Liver (tissue), 9 donors: Measurements from ENCODE around the gene HS1BP3. TPM values are rescaled to one million over a fixed set of nuclear protein-coding genes. Genes with fewer than 3 reads are reported as not detected.

ENCODE experiments used
- DNase-seq: peaks from one replicate; pipeline ENCODE4 v3.0.0-alpha.2; 2017; ENCODE audit warnings: low spot score
- H3K27ac ChIP-seq, 2 donors: one replicate each; pipeline ENCODE4 v1.7.0; 2013; ENCODE audit warnings: inconsistent platforms in 2 of 2, low read length in 2 of 2, control low read depth in 1 of 2, low read depth in 1 of 2, mild to moderate bottlenecking in 1 of 2
- H3K27me3 ChIP-seq, 4 donors: one replicate each; pipeline versions ENCODE4 v1.6.1 to v1.7.0; 2013; ENCODE audit warnings: low read length in 3 of 4, inconsistent platforms in 1 of 4, mild to moderate bottlenecking in 1 of 4, moderate library complexity in 1 of 4; ENCODE audit not compliant: control insufficient read depth in 4 of 4, insufficient read depth in 4 of 4
- H3K36me3 ChIP-seq, 4 donors: one replicate each; pipeline versions ENCODE4 v1.6.1 to v1.7.0; 2013; ENCODE audit warnings: low read length in 3 of 4, mild to moderate bottlenecking in 3 of 4, low read depth in 1 of 4, moderate library complexity in 1 of 4; ENCODE audit not compliant: control insufficient read depth in 4 of 4, insufficient read depth in 3 of 4
- H3K4me1 ChIP-seq, 4 donors: one replicate each; pipeline versions ENCODE4 v1.6.1 to v1.7.0; 2013; ENCODE audit warnings: low read length in 3 of 4, mild to moderate bottlenecking in 3 of 4, moderate library complexity in 1 of 4; ENCODE audit not compliant: control insufficient read depth in 4 of 4, insufficient read depth in 4 of 4
- H3K4me3 ChIP-seq, 3 donors: one replicate each; pipeline versions ENCODE4 v1.6.1 to v1.7.0; 2013; ENCODE audit warnings: low read length in 3 of 3, control low read depth in 1 of 3, low read depth in 1 of 3, mild to moderate bottlenecking in 1 of 3
- H3K9ac ChIP-seq, 2 donors: one replicate each; pipeline ENCODE4 v1.7.0; 2013; ENCODE audit warnings: low read length in 2 of 2, mild to moderate bottlenecking in 2 of 2, moderate library complexity in 2 of 2, control low read depth in 1 of 2, low read depth in 1 of 2
- H3K9me3 ChIP-seq, 4 donors: one replicate each; pipeline versions ENCODE4 v1.6.1 to v1.7.0; 2013; ENCODE audit warnings: low read length in 3 of 4; ENCODE audit not compliant: control insufficient read depth in 4 of 4
- EGR1 ChIP-seq, 2 donors: IDR thresholded peaks; 2 replicates each; pipeline ENCODE4 v1.6.1; 2016 to 2018; ENCODE audit warnings: antibody characterized with exemption in 2 of 2, low read depth in 2 of 2
- FOXA1 ChIP-seq: IDR thresholded peaks from 2 replicates; pipeline ENCODE4 v1.6.1; 2016; ENCODE audit warnings: antibody characterized with exemption
- FOXA2 ChIP-seq: IDR thresholded peaks from 2 replicates; pipeline ENCODE4 v1.6.1; 2016; ENCODE audit warnings: antibody characterized with exemption
- GABPA ChIP-seq, 2 donors: IDR thresholded peaks in 1 of 2; conservative IDR thresholded peaks in 1 of 2; 2 replicates each; pipeline ENCODE4 v1.6.1; 2016; ENCODE audit warnings: antibody characterized with exemption in 2 of 2, mild to moderate bottlenecking in 1 of 2, moderate library complexity in 1 of 2
- HNF4A ChIP-seq, 2 donors: conservative IDR thresholded peaks; 2 replicates each; pipeline ENCODE4 v1.6.1; 2016; ENCODE audit warnings: antibody characterized with exemption in 2 of 2, mild to moderate bottlenecking in 2 of 2
- HNF4G ChIP-seq: IDR thresholded peaks from 2 replicates; pipeline ENCODE4 v1.6.1; 2016; ENCODE audit warnings: antibody characterized with exemption
- JUND ChIP-seq, 2 donors: IDR thresholded peaks; 2 replicates each; pipeline ENCODE4 v1.6.1; 2016; ENCODE audit warnings: antibody characterized with exemption in 2 of 2
- NR2F2 ChIP-seq: IDR thresholded peaks from 2 replicates; pipeline ENCODE4 v1.6.1; 2016; ENCODE audit warnings: antibody characterized with exemption
- RAD21 ChIP-seq, 2 donors: IDR thresholded peaks; 2 replicates each; pipeline ENCODE4 v1.6.1; 2016; ENCODE audit warnings: antibody characterized with exemption in 2 of 2, mild to moderate bottlenecking in 2 of 2
- RXRA ChIP-seq, 2 donors: IDR thresholded peaks; 2 replicates each; pipeline ENCODE4 v1.6.1; 2017 to 2018; ENCODE audit warnings: antibody characterized with exemption in 2 of 2, mild to moderate bottlenecking in 1 of 2
- SP1 ChIP-seq: IDR thresholded peaks from 2 replicates; pipeline ENCODE4 v1.6.1; 2018; ENCODE audit warnings: antibody characterized with exemption, mild to moderate bottlenecking
- TAF1 ChIP-seq: conservative IDR thresholded peaks from 2 replicates; pipeline ENCODE4 v1.6.1; 2016; ENCODE audit warnings: antibody characterized with exemption, mild to moderate bottlenecking
- YY1 ChIP-seq: IDR thresholded peaks from 2 replicates; pipeline ENCODE4 v1.6.1; 2016; ENCODE audit warnings: antibody characterized with exemption, mild to moderate bottlenecking
- WGBS: extraction: QIAGEN DNeasy Blood & Tissue Kit; methylation state at CpG from one replicate; pipeline ENCODE4 v1.1.7; 2013; 5-methylcytosine and 5-hydroxymethylcytosine counted together
- polyA plus RNA-seq, 2 donors: library from polyadenylated mRNA; stranded (reverse) in 1 of 2; unstranded in 1 of 2; fragments of 200-250 nt in 1 of 2; fragments of >200 nt in 1 of 2; fragmentation: Nextera tagmentation in 1 of 2; extraction: Ambion mirVana in 1 of 2; gene quantifications; one replicate each; pipeline versions ENCODE4 v1.2.1 to v1.2.3, GENCODE V29; 2013 to 2015
- total RNA-seq, 2 donors: library from RNA; depleted of rRNA; stranded (reverse); fragments of >200 nt; gene quantifications; one replicate each; pipeline ENCODE4 v1.2.3, GENCODE V29; 2014
- TF ChIP-seq, protein P1 (sequence below): fragments of 150-350 bp; IDR thresholded peaks from 2 replicates; pipeline ENCODE4 v1.5.1; 2017; ENCODE audit warnings: improper control_type of control experiment, low read depth, low read length; ENCODE audit not compliant: missing input control
- TF ChIP-seq, protein P2 (sequence below): IDR thresholded peaks from 2 replicates; pipeline ENCODE4 v1.6.1; 2016; ENCODE audit warnings: antibody characterized with exemption
- TF ChIP-seq, protein P3 (sequence below): IDR thresholded peaks from 2 replicates; pipeline ENCODE4 v1.6.1; 2016; ENCODE audit warnings: antibody characterized with exemption
- TF ChIP-seq, protein P4 (sequence below): IDR thresholded peaks from 2 replicates; pipeline ENCODE4 v1.6.1; 2016; ENCODE audit warnings: antibody characterized with exemption, mild to moderate bottlenecking
- TF ChIP-seq, protein P5 (sequence below): IDR thresholded peaks from 2 replicates; pipeline ENCODE4 v1.6.1; 2016; ENCODE audit warnings: antibody characterized with exemption
- donor health status: healthy.
- donor health status: healthy.
- donor health status: healthy.
- donor health status: healthy.
- donor health status: healthy.

The HS1BP3 gene
- total and polyA plus RNA-seq, 4 donors: 7.7 to 15.4 (median 10.9) TPM

DNA sequence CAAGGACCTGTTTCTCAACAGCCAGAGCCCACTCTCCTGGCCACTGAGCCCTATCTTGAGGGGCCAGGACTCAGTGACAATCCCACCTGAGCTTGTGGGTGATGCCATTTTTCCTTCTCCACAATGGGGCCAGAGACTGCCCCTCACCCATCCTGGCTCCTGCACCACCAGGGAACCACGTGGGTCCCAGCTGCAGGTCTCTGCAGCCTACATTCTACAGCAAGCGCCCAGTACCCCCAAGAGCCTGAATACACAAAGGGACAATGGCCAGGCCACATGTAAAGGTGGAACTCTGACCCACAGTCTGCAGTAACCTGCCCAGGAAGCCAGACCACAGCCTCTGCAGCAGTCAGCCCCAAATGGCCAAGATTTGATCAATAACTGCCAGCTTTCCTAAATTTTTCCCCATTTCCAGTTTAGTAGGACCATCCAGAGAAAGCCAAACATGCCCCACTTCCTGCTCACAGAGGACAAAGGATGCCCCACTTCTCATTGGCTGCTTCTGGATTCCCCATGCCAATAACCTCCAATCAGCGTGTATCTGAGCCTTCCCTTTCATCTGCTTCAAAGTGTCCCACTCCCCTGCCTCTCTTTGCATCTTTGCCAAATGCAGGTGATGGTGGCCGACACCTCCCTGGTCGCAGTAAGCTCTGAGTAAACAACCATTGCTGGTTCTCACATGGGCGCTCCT lies 19.1 kb downstream of the HS1BP3 start:
- Histone ChIP-seq H3K27me3 (no peaks in the 10 kb centered on the region), H3K9ac (no peak overlapping the region), H3K9me3 (no peaks in the 10 kb centered on the region), H3K36me3 (no peaks in the 10 kb centered on the region), H3K4me1 (peaks cover 5 to 28% (median 16%) of the 10 kb centered on the region in 4 donors), H3K27ac (no peak overlapping the region), H3K4me3 (no peak overlapping the region)
- 93% methylated on average over 6 of the region's 6 CpGs for WGBS
- TF ChIP-seq SP1 (no peak), NR2F2 (no peak), HNF4G (no peak)
- no peak for DNase-seq

DNA sequence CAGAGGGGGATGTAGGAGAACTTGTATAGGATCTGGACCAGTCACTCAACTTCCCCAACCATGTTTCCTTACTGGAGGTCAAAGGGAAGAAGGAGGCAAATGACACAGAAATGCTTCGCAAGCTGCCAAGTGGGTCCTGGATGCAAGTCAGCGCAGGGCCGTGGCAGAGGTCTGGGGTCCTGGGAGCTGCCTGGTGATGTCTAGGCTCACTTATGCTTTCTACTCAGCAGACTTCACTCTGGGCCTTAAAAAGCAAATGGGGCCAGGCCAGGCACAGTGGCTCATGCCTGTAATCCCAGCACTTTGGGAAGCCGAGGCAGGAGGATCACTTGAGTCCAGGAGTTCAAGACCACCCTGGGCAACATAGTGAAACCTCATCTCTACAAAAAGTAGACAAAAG lies 19.9 kb downstream of the HS1BP3 start:
- H3K9ac ChIP-seq: no peak overlapping the region
- no peaks in the 10 kb centered on the region for H3K27me3 ChIP-seq
- H3K27ac ChIP-seq: no peak overlapping the region
- TF ChIP-seq RAD21 (IDR thresholded peaks at IDR 0.05) (no peak), FOXA2 (no peak), EGR1 (IDR thresholded peaks at IDR 0.05; ENCODE audit: low read depth in 2 of 2) (no peak), SP1 (no peak), RXRA (IDR thresholded peaks at IDR 0.05) (no peak), TAF1 (no peak), FOXA1 (no peak), GABPA (IDR thresholded peaks at IDR 0.05 in 1 of 2, conservative IDR thresholded peaks at IDR 0.05 in 1 of 2) (no peak), HNF4A (conservative IDR thresholded peaks at IDR 0.05) (no peak), JUND (IDR thresholded peaks at IDR 0.05) (no peak), NR2F2 (no peak), HNF4G (no peak), YY1 (no peak)
- TF ChIP-seq, protein P1, sequence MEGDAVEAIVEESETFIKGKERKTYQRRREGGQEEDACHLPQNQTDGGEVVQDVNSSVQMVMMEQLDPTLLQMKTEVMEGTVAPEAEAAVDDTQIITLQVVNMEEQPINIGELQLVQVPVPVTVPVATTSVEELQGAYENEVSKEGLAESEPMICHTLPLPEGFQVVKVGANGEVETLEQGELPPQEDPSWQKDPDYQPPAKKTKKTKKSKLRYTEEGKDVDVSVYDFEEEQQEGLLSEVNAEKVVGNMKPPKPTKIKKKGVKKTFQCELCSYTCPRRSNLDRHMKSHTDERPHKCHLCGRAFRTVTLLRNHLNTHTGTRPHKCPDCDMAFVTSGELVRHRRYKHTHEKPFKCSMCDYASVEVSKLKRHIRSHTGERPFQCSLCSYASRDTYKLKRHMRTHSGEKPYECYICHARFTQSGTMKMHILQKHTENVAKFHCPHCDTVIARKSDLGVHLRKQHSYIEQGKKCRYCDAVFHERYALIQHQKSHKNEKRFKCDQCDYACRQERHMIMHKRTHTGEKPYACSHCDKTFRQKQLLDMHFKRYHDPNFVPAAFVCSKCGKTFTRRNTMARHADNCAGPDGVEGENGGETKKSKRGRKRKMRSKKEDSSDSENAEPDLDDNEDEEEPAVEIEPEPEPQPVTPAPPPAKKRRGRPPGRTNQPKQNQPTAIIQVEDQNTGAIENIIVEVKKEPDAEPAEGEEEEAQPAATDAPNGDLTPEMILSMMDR: no peak
- TF ChIP-seq, protein P2, sequence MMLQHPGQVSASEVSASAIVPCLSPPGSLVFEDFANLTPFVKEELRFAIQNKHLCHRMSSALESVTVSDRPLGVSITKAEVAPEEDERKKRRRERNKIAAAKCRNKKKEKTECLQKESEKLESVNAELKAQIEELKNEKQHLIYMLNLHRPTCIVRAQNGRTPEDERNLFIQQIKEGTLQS: no peak
- TF ChIP-seq, protein P3, sequence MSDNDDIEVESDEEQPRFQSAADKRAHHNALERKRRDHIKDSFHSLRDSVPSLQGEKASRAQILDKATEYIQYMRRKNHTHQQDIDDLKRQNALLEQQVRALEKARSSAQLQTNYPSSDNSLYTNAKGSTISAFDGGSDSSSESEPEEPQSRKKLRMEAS: no peak
- TF ChIP-seq, protein P4, sequence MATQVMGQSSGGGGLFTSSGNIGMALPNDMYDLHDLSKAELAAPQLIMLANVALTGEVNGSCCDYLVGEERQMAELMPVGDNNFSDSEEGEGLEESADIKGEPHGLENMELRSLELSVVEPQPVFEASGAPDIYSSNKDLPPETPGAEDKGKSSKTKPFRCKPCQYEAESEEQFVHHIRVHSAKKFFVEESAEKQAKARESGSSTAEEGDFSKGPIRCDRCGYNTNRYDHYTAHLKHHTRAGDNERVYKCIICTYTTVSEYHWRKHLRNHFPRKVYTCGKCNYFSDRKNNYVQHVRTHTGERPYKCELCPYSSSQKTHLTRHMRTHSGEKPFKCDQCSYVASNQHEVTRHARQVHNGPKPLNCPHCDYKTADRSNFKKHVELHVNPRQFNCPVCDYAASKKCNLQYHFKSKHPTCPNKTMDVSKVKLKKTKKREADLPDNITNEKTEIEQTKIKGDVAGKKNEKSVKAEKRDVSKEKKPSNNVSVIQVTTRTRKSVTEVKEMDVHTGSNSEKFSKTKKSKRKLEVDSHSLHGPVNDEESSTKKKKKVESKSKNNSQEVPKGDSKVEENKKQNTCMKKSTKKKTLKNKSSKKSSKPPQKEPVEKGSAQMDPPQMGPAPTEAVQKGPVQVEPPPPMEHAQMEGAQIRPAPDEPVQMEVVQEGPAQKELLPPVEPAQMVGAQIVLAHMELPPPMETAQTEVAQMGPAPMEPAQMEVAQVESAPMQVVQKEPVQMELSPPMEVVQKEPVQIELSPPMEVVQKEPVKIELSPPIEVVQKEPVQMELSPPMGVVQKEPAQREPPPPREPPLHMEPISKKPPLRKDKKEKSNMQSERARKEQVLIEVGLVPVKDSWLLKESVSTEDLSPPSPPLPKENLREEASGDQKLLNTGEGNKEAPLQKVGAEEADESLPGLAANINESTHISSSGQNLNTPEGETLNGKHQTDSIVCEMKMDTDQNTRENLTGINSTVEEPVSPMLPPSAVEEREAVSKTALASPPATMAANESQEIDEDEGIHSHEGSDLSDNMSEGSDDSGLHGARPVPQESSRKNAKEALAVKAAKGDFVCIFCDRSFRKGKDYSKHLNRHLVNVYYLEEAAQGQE: no peak
- TF ChIP-seq, protein P5, sequence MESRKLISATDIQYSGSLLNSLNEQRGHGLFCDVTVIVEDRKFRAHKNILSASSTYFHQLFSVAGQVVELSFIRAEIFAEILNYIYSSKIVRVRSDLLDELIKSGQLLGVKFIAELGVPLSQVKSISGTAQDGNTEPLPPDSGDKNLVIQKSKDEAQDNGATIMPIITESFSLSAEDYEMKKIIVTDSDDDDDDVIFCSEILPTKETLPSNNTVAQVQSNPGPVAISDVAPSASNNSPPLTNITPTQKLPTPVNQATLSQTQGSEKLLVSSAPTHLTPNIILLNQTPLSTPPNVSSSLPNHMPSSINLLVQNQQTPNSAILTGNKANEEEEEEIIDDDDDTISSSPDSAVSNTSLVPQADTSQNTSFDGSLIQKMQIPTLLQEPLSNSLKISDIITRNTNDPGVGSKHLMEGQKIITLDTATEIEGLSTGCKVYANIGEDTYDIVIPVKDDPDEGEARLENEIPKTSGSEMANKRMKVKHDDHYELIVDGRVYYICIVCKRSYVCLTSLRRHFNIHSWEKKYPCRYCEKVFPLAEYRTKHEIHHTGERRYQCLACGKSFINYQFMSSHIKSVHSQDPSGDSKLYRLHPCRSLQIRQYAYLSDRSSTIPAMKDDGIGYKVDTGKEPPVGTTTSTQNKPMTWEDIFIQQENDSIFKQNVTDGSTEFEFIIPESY: no peak
- no peaks in the 10 kb centered on the region for H3K36me3 ChIP-seq
- 96% methylated on average over 4 of the region's 4 CpGs for WGBS
- DNase-seq: no peak
- no peaks in the 10 kb centered on the region for H3K9me3 ChIP-seq
- H3K4me1 ChIP-seq: peaks cover 3 to 21% (median 13%) of the 10 kb centered on the region in 4 donors
- no peak overlapping the region for H3K4me3 ChIP-seq
